ENCODE data around the gene AKAP9.
"Not testable (repeated sequence)": the region's sequence is repeated elsewhere in the genome, so short reads cannot be mapped to it uniquely, and the experiment has no call there.

Gene AKAP9

GRCh38 chr7:92006046-92006445, 65.4 kb downstream of the AKAP9 start:
- DNase-seq (ENCODE audit: low read depth in 2 of 3, low spot score in 1 of 3): no peak

GRCh38 chr7:92010215-92010614, 69.6 kb downstream of the AKAP9 start:
- DNase-seq (ENCODE audit: low read depth in 2 of 3, low spot score in 1 of 3): no peak

DNA sequence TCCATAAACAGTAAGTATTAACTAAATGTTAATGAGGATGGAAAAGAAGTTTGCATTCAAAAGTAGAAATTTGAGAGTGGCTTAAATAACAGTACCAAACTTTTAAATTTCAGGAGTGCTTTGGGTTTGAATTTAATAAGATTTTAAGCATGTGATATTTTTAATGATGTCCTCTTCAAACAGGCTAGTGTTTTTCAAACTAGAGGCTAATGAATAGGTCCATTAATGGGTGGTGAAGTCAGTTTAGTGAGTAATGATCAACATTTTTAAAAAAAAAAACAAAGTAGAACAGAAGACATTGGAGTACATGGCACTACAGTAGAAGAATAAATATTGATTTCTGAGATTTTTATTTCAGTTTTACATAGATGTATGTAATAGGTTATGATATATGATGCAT, 72.9 kb downstream of the AKAP9 start:
- no peak for DNase-seq (ENCODE audit: low read depth in 2 of 3, low spot score in 1 of 3)

DNA sequence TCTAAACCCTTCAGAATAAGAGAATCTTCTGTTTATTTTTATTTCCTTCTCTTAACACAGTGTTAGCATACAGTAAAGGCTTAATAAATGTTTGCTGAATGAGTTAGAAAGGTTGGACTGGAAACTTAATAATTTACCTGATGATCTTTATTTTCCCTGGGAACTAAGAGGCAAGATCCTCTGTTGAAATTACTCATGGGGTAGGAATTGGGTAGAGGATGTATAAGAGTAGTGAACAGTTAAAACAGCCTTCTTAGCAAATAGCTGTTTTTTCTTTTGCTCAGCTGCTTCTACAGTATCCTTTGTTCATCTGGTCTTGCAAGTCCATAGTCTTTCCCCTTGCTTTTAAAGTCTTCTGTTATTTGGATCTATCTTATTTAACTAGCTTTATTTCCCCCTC, 80.0 kb downstream of the AKAP9 start:
- DNase-seq (ENCODE audit: low read depth in 2 of 3, low spot score in 1 of 3): no peak

DNA sequence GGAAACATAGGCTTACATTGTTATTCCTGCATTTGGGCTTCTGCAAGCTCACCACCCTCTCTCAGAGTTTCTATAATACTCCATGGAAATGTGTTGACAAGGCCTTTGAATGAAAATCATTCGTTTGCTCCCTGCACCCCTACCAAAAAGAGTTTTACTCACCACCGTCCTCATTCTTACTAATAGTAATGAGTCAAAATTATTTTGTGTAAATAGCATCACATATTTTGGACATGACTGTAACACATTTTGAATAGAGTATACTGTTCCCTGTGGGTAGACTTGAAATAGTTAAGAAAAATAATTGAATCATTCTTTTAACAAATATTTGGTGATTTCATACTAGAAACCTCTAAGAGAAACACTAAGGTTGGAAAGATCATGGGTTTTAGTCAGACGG, 84.6 kb downstream of the AKAP9 start:
- no peak for DNase-seq (ENCODE audit: low read depth in 2 of 3, low spot score in 1 of 3)

GRCh38 chr7:92026635-92027034, 86.0 kb downstream of the AKAP9 start:
- not testable (repeated sequence) for DNase-seq (ENCODE audit: low read depth in 2 of 3, low spot score in 1 of 3)

- DNase-seq (ENCODE audit: low read depth in 2 of 3, low spot score in 1 of 3): not testable (repeated sequence)
Observed at GRCh38 chr7:92027128-92027527, 86.5 kb downstream of the AKAP9 start.

GRCh38 chr7:92028226-92028625, 87.6 kb downstream of the AKAP9 start:
- no peak for DNase-seq (ENCODE audit: low read depth in 2 of 3, low spot score in 1 of 3)

DNA sequence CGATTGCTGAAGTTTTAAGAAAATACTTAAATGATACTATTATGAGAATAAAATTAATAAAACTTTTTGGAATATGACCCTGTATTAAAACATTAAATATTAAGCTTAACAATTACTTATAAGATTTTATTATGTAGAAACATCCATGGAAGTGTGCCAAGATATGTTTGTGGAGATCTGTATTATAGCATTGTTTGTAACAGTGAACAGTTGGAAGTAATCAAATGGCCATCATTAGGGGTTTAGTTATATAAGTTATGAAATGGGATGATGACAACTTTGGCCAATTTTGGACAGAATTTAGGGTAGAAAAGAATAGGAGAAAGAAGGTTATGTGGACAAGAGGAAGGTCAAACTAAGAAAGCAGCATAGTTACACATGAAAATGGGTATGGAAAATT, 88.0 kb downstream of the AKAP9 start:
- DNase-seq (ENCODE audit: low read depth in 2 of 3, low spot score in 1 of 3): no peak

GRCh38 chr7:92034116-92034515, 93.5 kb downstream of the AKAP9 start:
- DNase-seq (ENCODE audit: low read depth in 2 of 3, low spot score in 1 of 3): no peak

- no peak for DNase-seq (ENCODE audit: low read depth in 2 of 3, low spot score in 1 of 3)
Observed at GRCh38 chr7:92035576-92035975, 94.9 kb downstream of the AKAP9 start.

- DNase-seq (ENCODE audit: low read depth in 2 of 3, low spot score in 1 of 3): no peak
Observed at GRCh38 chr7:92039900-92040299, 99.2 kb downstream of the AKAP9 start.

DNA sequence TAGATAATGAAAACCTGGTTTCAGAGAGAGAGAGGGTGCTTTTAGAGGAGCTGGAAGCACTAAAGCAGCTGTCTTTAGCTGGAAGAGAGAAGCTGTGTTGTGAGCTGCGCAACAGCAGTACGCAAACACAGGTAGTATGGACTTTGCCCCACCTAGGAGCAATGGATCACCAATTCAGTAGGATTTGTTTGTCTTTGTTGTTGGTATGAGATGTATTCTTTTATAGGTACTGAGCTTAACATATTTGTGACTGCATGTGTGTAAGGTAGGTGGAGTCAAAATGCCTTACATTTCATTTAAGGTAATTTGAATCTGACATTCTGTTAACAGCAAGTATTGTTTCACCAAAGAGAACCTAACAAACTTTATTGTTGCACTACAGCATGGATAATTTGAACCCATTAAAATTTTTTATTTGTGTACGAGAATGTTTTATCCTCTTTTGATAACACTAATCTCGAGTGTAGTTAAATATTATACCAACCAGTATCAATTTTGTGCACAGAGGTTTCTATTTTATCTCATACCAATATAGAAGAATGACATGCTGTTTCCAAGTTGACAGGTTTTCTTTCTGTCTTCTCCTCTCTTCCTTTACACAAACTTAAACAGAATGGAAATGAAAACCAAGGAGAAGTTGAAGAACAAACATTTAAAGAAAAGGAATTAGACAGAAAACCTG, 101.5 kb downstream of the AKAP9 start:
- no peak for DNase-seq (ENCODE audit: low read depth in 2 of 3, low spot score in 1 of 3)

GRCh38 chr7:92043098-92043497, 102.4 kb downstream of the AKAP9 start:
- no peak for DNase-seq (ENCODE audit: low read depth in 2 of 3, low spot score in 1 of 3)

- no peak for DNase-seq (ENCODE audit: low read depth in 2 of 3, low spot score in 1 of 3)
Observed at GRCh38 chr7:92043637-92044036, 103.0 kb downstream of the AKAP9 start.

DNA sequence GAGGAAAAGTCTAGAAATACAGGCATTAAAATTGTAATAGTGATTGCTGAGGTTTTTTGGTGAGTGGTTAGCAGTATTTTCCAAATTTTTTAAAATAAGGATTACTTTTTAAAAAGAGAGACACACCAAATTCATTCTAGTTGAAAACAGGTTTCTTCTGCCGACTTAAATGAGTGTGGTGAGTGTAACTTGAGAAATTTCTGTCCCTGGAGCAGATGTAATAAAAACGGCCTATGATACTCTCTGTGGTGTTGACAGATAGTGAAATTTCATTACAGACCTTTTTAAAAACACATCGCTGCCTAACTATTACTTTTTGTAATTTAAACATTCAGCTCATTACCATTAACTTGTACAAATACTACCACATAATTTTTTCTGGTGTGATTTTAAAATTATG, 103.5 kb downstream of the AKAP9 start:
- DNase-seq (ENCODE audit: low read depth in 2 of 3, low spot score in 1 of 3): no peak

DNA sequence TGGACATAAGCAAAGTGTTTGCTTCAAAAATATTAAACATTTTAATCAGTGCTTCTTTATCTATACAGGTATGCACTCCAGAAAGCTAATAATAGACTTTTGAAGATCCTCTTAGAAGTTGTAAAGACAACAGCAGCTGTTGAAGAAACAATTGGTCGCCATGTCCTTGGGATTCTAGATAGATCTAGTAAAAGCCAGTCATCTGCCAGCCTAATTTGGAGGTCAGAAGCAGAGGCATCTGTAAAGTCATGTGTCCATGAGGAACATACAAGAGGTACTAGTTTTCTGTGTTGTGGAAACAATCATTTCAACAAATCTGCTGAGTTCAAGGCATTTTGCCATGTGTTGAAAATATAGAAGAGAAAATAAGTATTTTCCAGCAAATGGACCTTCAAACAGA, 104.3 kb downstream of the AKAP9 start:
- DNase-seq (ENCODE audit: low read depth in 2 of 3, low spot score in 1 of 3): no peak

GRCh38 chr7:92051655-92052054, 111.0 kb downstream of the AKAP9 start:
- DNase-seq (ENCODE audit: low read depth in 2 of 3, low spot score in 1 of 3): no peak

DNA sequence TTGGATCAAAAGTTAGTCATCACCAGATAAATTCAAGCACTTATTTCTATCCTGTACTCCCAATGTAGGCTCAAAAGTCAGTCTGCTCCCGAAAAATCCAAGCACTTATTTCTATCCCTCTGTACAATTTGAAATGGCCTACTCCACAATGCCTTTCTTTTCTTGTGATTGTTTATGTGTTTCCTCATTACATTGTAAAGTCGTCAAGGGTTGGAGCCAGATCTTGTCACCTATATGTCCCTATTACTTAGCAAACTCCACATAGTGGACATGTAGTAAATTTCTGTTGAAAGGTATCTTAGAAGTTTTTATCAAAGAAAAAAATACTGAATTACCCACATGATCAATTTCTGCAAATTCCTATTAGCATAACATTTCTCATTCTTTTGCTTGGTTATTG, 111.5 kb downstream of the AKAP9 start:
- no peak for DNase-seq (ENCODE audit: low read depth in 2 of 3, low spot score in 1 of 3)

GRCh38 chr7:92052684-92053083, 112.0 kb downstream of the AKAP9 start:
- no peak for DNase-seq (ENCODE audit: low read depth in 2 of 3, low spot score in 1 of 3)

GRCh38 chr7:92053312-92053711, 112.7 kb downstream of the AKAP9 start:
- DNase-seq (ENCODE audit: low read depth in 2 of 3, low spot score in 1 of 3): no peak

DNA sequence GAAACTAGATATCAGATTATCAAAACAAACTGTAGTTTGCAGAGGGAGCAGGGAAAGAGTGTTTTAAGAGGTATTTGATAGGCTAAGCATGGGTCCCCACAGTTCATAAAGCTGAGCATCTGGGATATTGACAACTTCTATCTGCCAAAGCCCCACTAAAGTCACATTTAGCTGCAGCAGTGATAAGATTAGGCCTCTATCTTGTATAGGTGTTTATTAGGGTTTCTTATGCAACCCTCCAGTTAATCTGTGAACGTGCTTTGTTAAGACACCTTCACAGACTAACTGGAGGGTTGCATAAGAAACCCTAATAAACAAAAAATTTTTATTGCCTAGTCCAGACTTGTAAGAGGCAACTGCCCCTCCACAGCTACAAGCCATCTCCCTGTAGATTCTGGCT, 115.6 kb downstream of the AKAP9 start:
- DNase-seq (ENCODE audit: low read depth in 2 of 3, low spot score in 1 of 3): no peak

DNA sequence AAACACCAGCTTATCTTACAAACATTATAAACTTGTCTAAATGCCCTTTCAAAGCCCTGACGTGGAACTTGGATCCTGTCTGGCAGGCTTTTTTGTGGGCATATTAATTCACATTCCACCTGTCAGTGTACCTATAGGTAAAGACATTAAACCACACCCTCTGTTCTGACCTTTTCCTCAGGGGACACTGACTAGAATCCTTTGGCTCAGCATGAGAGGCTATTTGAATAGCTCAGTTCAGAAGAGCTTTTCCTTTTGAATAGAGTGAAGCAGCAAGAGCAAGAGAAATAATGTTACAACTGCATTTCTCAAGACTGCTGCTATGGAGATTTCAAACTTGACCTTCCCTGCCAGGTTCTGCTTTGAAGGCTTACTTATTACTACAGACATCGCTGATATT, 116.7 kb downstream of the AKAP9 start:
- DNase-seq (ENCODE audit: low read depth in 2 of 3, low spot score in 1 of 3): no peak

DNA sequence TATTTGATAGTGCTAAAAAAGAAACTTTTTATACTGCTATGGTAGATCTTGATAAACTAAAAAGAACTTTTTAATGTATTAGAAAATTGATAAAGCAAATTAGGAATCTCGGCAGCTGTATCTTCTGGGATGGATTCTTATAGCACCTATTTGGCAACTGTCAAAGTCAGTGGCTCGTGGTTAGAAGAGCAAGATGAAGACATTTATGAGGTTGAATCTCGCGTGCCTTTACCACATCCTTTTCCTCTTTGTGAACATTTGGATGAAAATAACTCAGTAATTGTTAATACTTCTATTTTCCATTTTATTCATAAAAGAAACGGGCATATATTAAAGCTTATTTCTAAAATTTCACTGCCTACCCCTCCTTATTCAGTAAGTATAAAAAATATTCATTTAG, 117.4 kb downstream of the AKAP9 start:
- DNase-seq (ENCODE audit: low read depth in 2 of 3, low spot score in 1 of 3): no peak

Measured in stimulated activated CD4-positive, alpha-beta T cell treated with anti-CD3 and anti-CD28 coated beads, Interleukin-12 subunit alpha, Interleukin-12 subunit beta, amount 100 ng/mL, for 48 hours (primary cell).